Thoracic aorta (tissue), 2 donors: Measurements from ENCODE around the gene NTRK3. TPM values are rescaled to one million over a fixed set of nuclear protein-coding genes. Genes with fewer than 3 reads are reported as not detected.
A peak's percentile ranks its signal among the peaks of the same experiment; 100 is the strongest.

Experiments used
- ATAC-seq: fragments of 150-250 bp; one replicate; pipeline ENCODE4 v1.8.0; 2017; ENCODE audit warnings: low read depth; ENCODE audit not compliant: insufficient number of reproducible peaks, low FRiP score
- DNase-seq: peaks from one replicate; pipeline ENCODE4 v3.0.0-alpha.2; 2020; ENCODE audit warnings: low spot score
- H3K27ac ChIP-seq, 2 donors: fragments of 200-600 bp; sonication (generic); 1 replicate in 1 of 2; 2 replicates in 1 of 2; pipeline ENCODE4 v1.5.1; 2016; ENCODE audit warnings: mild to moderate bottlenecking in 2 of 2, moderate library complexity in 2 of 2
- H3K27me3 ChIP-seq: fragments of 200-600 bp; sonication (generic); replicated peaks from 2 replicates; pipeline ENCODE4 v1.6.0; 2016; ENCODE audit warnings: mild to moderate bottlenecking; ENCODE audit not compliant: insufficient read depth
- H3K36me3 ChIP-seq: fragments of 200-600 bp; sonication (generic); one replicate; pipeline ENCODE4 v1.5.1; 2016
- H3K4me1 ChIP-seq, 2 donors: fragments of 200-600 bp; sonication (generic); 1 replicate in 1 of 2; 2 replicates in 1 of 2; pipeline versions ENCODE4 v1.5.1 to v1.6.0; 2016; ENCODE audit warnings: low read depth in 2 of 2, mild to moderate bottlenecking in 1 of 2; ENCODE audit not compliant: control insufficient read depth in 1 of 2
- H3K4me3 ChIP-seq: fragments of 200-600 bp; sonication (generic); 2 replicates; pipeline ENCODE4 v1.5.1; 2016; ENCODE audit warnings: mild to moderate bottlenecking
- H3K9me3 ChIP-seq: fragments of 200-600 bp; sonication (generic); 2 replicates; pipeline ENCODE4 v1.5.1; 2016
- total RNA-seq, 2 donors: library from RNA; depleted of rRNA; stranded (reverse); fragments of >200 nt; gene quantifications; one replicate each; pipeline versions ENCODE4 v1.1.0 to v1.2.3, GENCODE V29; 2016
- TF ChIP-seq, protein P1 (sequence below): fragments of 200-600 bp; sonication (generic); IDR thresholded peaks from one replicate; pipeline ENCODE4 v1.5.1; 2019; ENCODE audit warnings: antibody characterized with exemption

NTRK3 gene
- total RNA-seq, 2 donors from 2014 or later: 84.9 to 87.3 TPM

DNA sequence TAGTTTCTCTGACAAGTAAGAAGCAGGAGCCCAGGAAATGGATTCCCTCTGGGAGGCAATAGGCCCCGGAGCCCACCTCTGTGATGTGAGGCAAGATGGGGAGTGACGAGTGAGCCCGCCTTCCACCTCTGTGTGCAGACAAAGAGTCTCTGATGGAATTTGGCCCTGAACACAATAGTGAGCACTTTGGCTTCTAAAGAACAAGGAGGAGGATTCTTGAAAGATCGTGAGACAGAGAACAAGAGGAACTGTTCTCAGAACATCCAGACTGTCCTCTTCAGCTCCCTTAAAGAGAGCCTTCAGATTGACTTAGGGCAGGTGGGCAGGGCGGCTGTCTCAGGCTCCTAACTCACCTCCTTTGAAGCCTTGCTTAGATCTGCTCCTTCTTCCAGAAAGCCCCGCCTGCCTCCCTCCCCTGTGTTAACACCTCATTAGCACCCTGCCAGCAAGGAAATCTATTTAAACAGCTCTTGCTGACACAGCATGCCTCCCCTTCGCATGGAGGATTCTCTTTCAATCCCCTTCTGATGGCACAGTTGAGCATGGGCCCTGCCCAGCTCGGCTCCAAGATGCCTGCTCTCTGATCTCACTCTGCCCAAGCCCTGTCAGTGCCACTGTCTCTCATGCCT, 430.3 kb downstream of the NTRK3 start:
- no peak for DNase-seq
- ATAC-seq: no peak
- H3K27me3 ChIP-seq: no peaks in the 10 kb centered on the region

DNA sequence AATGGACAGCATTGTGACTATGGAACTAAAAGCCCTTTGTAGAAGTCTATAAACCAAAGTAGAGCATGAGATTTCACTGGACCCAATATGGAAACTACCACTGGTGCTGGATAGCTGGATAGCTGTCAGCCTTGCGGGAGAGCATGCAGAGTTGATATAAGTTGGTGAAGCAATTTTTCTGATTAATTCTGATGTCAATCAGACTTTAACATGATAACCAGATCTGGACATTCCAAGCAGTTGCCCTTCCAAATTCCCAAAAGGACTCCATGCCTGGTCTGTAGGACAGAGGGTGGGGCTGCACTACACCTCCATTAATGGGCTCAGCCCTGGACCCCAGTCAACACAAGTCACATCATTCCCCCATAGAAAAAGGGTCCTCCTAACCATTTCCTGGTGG, 437.8 kb downstream of the NTRK3 start:
- TF ChIP-seq, protein P1, sequence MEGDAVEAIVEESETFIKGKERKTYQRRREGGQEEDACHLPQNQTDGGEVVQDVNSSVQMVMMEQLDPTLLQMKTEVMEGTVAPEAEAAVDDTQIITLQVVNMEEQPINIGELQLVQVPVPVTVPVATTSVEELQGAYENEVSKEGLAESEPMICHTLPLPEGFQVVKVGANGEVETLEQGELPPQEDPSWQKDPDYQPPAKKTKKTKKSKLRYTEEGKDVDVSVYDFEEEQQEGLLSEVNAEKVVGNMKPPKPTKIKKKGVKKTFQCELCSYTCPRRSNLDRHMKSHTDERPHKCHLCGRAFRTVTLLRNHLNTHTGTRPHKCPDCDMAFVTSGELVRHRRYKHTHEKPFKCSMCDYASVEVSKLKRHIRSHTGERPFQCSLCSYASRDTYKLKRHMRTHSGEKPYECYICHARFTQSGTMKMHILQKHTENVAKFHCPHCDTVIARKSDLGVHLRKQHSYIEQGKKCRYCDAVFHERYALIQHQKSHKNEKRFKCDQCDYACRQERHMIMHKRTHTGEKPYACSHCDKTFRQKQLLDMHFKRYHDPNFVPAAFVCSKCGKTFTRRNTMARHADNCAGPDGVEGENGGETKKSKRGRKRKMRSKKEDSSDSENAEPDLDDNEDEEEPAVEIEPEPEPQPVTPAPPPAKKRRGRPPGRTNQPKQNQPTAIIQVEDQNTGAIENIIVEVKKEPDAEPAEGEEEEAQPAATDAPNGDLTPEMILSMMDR: no peak
- ATAC-seq (no peak), DNase-seq (no peak)

More for the DNA sequence above, 430.3 kb downstream of the NTRK3 start:
- Histone ChIP-seq H3K9me3 (no peaks in the 10 kb centered on the region), H3K4me3 (no peak overlapping the region), H3K36me3 (no peaks in the 10 kb centered on the region), H3K27ac (no peak overlapping the region), H3K4me1 (no peaks in the 10 kb centered on the region)
- TF ChIP-seq, protein P1: no peak

DNA sequence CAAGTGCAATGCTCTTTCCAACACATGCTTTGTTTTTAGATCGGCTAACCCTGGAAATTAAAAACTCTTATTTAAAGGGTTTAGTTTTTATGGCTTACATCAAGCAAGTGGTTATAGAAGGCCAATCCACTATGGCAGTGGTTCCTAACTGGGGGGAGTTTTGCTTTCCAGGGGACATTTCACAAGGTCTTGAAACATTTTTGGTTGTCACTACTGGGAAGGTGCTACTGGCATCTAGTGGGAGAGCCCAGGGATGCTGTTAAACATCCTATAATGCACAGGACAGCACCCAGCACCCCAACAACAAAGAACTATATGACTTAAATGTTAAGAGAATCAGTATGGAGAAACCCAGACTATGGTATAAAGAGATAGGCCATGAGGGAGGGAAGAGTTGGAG, 439.0 kb downstream of the NTRK3 start:
- TF ChIP-seq, protein P1: no peak
- H3K4me3 ChIP-seq: no peak overlapping the region
- DNase-seq: no peak
- no peaks in the 10 kb centered on the region for H3K36me3 ChIP-seq
- H3K27me3 ChIP-seq: no peaks in the 10 kb centered on the region
- no peaks in the 10 kb centered on the region for H3K4me1 ChIP-seq
- no peak for ATAC-seq
- H3K27ac ChIP-seq: no peak overlapping the region
- no peaks in the 10 kb centered on the region for H3K9me3 ChIP-seq

More for the DNA sequence above, 437.8 kb downstream of the NTRK3 start:
- no peak overlapping the region for H3K27ac ChIP-seq
- H3K4me3 ChIP-seq: no peak overlapping the region
- no peaks in the 10 kb centered on the region for H3K36me3 ChIP-seq
- no peaks in the 10 kb centered on the region for H3K27me3 ChIP-seq
- H3K9me3 ChIP-seq: no peaks in the 10 kb centered on the region
- H3K4me1 ChIP-seq: no peaks in the 10 kb centered on the region

DNA sequence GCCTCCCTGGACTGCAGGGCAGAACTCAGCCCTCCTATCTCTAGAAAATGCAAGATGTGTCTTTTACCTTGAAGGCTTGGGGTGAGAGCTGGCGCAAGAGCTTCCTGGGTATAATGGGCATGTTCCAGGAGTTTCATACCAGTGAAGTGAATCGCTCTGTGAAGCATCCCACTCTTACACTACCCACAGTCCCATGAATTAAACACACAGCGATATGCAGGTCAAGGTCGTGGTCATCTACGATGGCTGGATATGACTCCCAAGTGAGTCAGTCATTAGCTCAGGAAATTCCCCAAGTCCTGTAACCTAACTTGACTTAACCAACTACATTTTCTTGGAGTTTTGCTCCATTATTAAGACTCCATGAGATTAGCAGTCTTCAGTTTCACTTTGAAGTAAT, 439.7 kb downstream of the NTRK3 start:
- no peak overlapping the region for H3K4me3 ChIP-seq
- TF ChIP-seq, protein P1: no peak
- no peak for DNase-seq
- ATAC-seq: peak; percentile 46
- no peaks in the 10 kb centered on the region for H3K4me1 ChIP-seq
- H3K36me3 ChIP-seq: no peaks in the 10 kb centered on the region
- no peak overlapping the region for H3K27ac ChIP-seq
- H3K9me3 ChIP-seq: no peaks in the 10 kb centered on the region
- no peaks in the 10 kb centered on the region for H3K27me3 ChIP-seq

DNA sequence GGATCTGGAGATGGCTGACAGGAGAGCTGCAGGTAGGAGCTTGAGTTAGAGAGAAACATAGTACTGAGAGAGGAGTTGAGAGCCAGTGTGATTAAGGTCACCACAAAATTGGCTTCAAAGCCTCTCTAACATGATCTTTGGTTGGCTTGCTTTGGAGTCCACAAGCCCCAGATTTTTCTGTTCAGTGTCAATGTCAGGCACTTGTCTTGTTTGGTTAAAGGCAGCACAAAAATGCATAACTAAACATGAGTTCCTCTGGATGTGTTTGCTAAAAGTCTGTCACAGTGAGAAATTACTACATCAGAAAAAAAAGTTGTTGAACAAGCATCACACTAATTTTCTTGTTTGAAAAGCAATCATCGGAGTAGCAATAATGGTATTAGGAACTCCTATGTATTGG, 440.5 kb downstream of the NTRK3 start:
- Histone ChIP-seq H3K27ac (no peak overlapping the region), H3K4me1 (no peaks in the 10 kb centered on the region), H3K9me3 (no peaks in the 10 kb centered on the region), H3K4me3 (no peak overlapping the region), H3K27me3 (no peaks in the 10 kb centered on the region), H3K36me3 (no peaks in the 10 kb centered on the region)
- ATAC-seq (no peak), DNase-seq (no peak)
- TF ChIP-seq, protein P1: no peak

Other genes starting within 250 kb of the NTRK3 start
- 10 to 100 TPM in 1 of 2 donors, 1 to 10 TPM in 1; 3.9 to 13.5 TPM for gene MRPL46, start 210.6 kb upstream of the NTRK3 start, total RNA-seq
- gene MRPS11, start 211.0 kb upstream of the NTRK3 start, total RNA-seq: 10 to 100 TPM in 1 of 2 donors, 1 to 10 TPM in 1; 8.5 to 37.9 TPM